Hematopoietic multipotent progenitor cell treated with erythropoietin and hydrocortisone succinate and interleukin-3 and kit ligand, for 15 days (in vitro differentiated cells): ENCODE measurements around the gene STXBP6.

ENCODE experiments used
- DNase-seq: peaks from one replicate; pipeline ENCODE4 v3.0.0-alpha.2; 2015; ENCODE audit warnings: low spot score

The STXBP6 gene

GRCh38 chr14:25052385-25052784 lies 2.4 kb upstream of the STXBP6 start:
- no peak for DNase-seq

- DNase-seq: no peak
Measured at GRCh38 chr14:25050269-25051150, 563 bp upstream of the STXBP6 start.

- no peak for DNase-seq
Measured at GRCh38 chr14:25049093-25049567, 817 bp downstream of the STXBP6 start.

- DNase-seq: no peak
Measured at GRCh38 chr14:25048170-25049016, 1.6 kb downstream of the STXBP6 start.

- DNase-seq: no peak
Measured at GRCh38 chr14:25046301-25046943, 3.5 kb downstream of the STXBP6 start.

- DNase-seq: no peak
Measured at GRCh38 chr14:25044106-25044698, 5.7 kb downstream of the STXBP6 start.

GRCh38 chr14:25042362-25043299 lies 7.3 kb downstream of the STXBP6 start:
- DNase-seq: no peak

GRCh38 chr14:25041898-25042297 lies 8.0 kb downstream of the STXBP6 start:
- DNase-seq: no peak

- no peak for DNase-seq
Measured at GRCh38 chr14:25041484-25041883, 8.5 kb downstream of the STXBP6 start.

- no peak for DNase-seq
Measured at GRCh38 chr14:25039933-25040332, 10.0 kb downstream of the STXBP6 start.

- no peak for DNase-seq
Measured at GRCh38 chr14:25038044-25038668, 11.8 kb downstream of the STXBP6 start.

GRCh38 chr14:25037032-25037431 lies 12.9 kb downstream of the STXBP6 start:
- no peak for DNase-seq

GRCh38 chr14:25034803-25035681 lies 14.9 kb downstream of the STXBP6 start:
- no peak for DNase-seq

GRCh38 chr14:25033358-25033757 lies 16.6 kb downstream of the STXBP6 start:
- no peak for DNase-seq

- DNase-seq: no peak
Measured at GRCh38 chr14:25032092-25032784, 17.7 kb downstream of the STXBP6 start.

GRCh38 chr14:25026476-25027137 lies 23.3 kb downstream of the STXBP6 start:
- no peak for DNase-seq

GRCh38 chr14:25019892-25020291 lies 30.1 kb downstream of the STXBP6 start:
- DNase-seq: no peak

- no peak for DNase-seq
Measured at GRCh38 chr14:25017562-25017961, 32.4 kb downstream of the STXBP6 start.
